ENCODE measurements around the gene PURA. TPM values are rescaled to one million over a fixed set of nuclear protein-coding genes. Genes with fewer than 3 reads are reported as not detected.
A peak's percentile ranks its signal among the peaks of the same experiment; 100 is the strongest.

PURA gene
- total and polyA plus RNA-seq, 12 donors, result 3.2 to 27.7 (median 24.2) TPM

DNA sequence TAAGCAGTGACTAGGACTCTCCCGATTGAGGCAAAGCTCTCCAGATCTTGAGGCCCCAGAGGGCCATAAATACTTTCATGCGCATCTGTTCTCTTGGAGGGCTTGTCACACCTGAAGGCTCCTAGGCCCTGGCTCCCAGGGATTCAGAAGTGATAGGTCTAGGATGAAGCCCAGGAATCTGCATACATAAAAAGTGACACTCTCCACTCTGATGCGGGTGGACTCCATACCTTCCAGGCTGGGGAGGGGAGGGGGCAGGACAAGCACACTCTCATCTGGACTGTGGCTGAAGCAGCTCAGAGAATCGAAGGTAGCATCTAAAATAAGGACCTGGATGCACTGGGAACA is 52.0 kb downstream of the PURA start:
- Histone ChIP-seq H3K4me1 (peaks cover 0 to 16% (median 10%) of the 10 kb centered on the region in 9 donors), H3K27me3 (no peaks in the 10 kb centered on the region), H3K9me3 (no peaks in the 10 kb centered on the region), H3K4me3 (no peak overlapping the region), H3K36me3 (no peaks in the 10 kb centered on the region), H3K27ac (no peak overlapping the region)
- intact Hi-C loops (cut with DNase I), result loop anchor here in 2 of 10 donors (5.0 kb wide), 1 partner anchor 186 kb away; no protein-coding TSS in a partner anchor
- DNase-seq (no peak), ATAC-seq (peak in 2 of 8 donors; percentile 14 to 18)
- TF ChIP-seq, protein P1, sequence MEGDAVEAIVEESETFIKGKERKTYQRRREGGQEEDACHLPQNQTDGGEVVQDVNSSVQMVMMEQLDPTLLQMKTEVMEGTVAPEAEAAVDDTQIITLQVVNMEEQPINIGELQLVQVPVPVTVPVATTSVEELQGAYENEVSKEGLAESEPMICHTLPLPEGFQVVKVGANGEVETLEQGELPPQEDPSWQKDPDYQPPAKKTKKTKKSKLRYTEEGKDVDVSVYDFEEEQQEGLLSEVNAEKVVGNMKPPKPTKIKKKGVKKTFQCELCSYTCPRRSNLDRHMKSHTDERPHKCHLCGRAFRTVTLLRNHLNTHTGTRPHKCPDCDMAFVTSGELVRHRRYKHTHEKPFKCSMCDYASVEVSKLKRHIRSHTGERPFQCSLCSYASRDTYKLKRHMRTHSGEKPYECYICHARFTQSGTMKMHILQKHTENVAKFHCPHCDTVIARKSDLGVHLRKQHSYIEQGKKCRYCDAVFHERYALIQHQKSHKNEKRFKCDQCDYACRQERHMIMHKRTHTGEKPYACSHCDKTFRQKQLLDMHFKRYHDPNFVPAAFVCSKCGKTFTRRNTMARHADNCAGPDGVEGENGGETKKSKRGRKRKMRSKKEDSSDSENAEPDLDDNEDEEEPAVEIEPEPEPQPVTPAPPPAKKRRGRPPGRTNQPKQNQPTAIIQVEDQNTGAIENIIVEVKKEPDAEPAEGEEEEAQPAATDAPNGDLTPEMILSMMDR (IDR thresholded peaks at IDR 0.05), result no peak
- 68 to 72% methylated on average over 4 of the region's 4 CpGs for WGBS, 2 donors

GRCh38 chr5:140166911-140167310 is 53.0 kb downstream of the PURA start:
- Histone ChIP-seq H3K27me3 (no peaks in the 10 kb centered on the region), H3K27ac (no peak overlapping the region), H3K9me3 (no peaks in the 10 kb centered on the region), H3K4me3 (no peak overlapping the region), H3K4me1 (peaks cover 0 to 16% (median 10%) of the 10 kb centered on the region in 9 donors), H3K36me3 (no peaks in the 10 kb centered on the region)
- intact Hi-C loops (cut with DNase I), result loop anchor here in 2 of 10 donors (5.0 kb wide), 1 partner anchor 185 kb away; no protein-coding TSS in a partner anchor
- TF ChIP-seq, protein P1 (IDR thresholded peaks at IDR 0.05), result no peak
- ATAC-seq (no peak), DNase-seq (no peak)

- no peaks in the 10 kb centered on the region for H3K36me3 ChIP-seq
Measured at GRCh38 chr5:140168371-140168770, 54.5 kb downstream of the PURA start.

DNA sequence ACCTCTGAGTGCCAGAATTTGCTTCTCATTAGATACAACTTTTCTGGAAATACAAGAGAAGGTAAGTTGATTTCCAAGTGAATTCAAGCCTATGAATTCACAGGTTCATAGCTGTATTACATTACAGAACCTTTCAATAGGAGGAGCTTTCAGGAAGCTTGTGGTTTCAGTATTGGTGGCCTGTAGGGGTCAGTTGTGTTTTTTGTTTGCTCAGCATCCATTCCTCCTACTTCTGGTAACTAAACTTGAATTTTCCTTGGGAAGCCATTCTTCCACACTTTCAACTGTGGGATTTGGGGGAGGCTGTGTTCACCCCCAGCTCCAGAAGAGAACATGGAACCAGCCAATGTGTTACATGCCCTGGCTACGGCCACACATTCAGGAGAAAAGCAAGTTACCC is 55.5 kb downstream of the PURA start:
- intact Hi-C loops (cut with DNase I), result loop anchor here in 2 of 10 donors (5.0 kb wide), 1 partner anchor 183 kb away; no protein-coding TSS in a partner anchor
- no peak for DNase-seq
- TF ChIP-seq, protein P1 (IDR thresholded peaks at IDR 0.05), result peak in 6 of 9 donors; percentile 13 to 44 (median 38)
- ATAC-seq, result no peak
- no peak overlapping the region for H3K4me3 ChIP-seq
- peaks cover 0 to 21% (median 15%) of the 10 kb centered on the region in 9 donors for H3K4me1 ChIP-seq
- H3K36me3 ChIP-seq, result no peaks in the 10 kb centered on the region
- no peaks in the 10 kb centered on the region for H3K27me3 ChIP-seq
- H3K9me3 ChIP-seq, result no peaks in the 10 kb centered on the region
- WGBS, 2 donors, result 92 to 95% methylated on average over 1 of the region's 1 CpG
- no peak overlapping the region for H3K27ac ChIP-seq

More at GRCh38 chr5:140168371-140168770, 54.5 kb downstream of the PURA start:
- DNase-seq, result no peak
- Histone ChIP-seq H3K4me3 (no peak overlapping the region), H3K27me3 (no peaks in the 10 kb centered on the region), H3K4me1 (peaks cover 0 to 16% (median 10%) of the 10 kb centered on the region in 9 donors), H3K27ac (no peak overlapping the region), H3K9me3 (no peaks in the 10 kb centered on the region)
- ATAC-seq, result no peak
- intact Hi-C loops (cut with DNase I), result loop anchor here in 2 of 10 donors (5.0 kb wide), 1 partner anchor 184 kb away; no protein-coding TSS in a partner anchor
- TF ChIP-seq, protein P1 (IDR thresholded peaks at IDR 0.05), result no peak
- WGBS, 2 donors, result 98 to 99% methylated on average over 2 of the region's 2 CpGs
